Sigmoid colon (tissue), 4 donors: ENCODE data around the gene SMARCC1.

Experiments used
- CTCF ChIP-seq, 4 experiments: fragments of 450-650 bp in 3 of 4; fragments of 200-600 bp in 1 of 4; IDR thresholded peaks; one replicate each; pipeline ENCODE4 v1.5.1; 2016 to 2019; ENCODE audit warnings: antibody characterized with exemption in 4 of 4, mild to moderate bottlenecking in 3 of 4, moderate library complexity in 2 of 4
- EP300 ChIP-seq, 4 donors: sonication (generic); formaldehyde crosslinking; IDR thresholded peaks; one replicate each; pipeline ENCODE4 v1.6.1; 2017; ENCODE audit warnings: antibody characterized with exemption in 4 of 4
- POLR2A ChIP-seq, 2 donors: fragments of 450-650 bp; IDR thresholded peaks; one replicate each; pipeline ENCODE4 v1.6.1; 2016; ENCODE audit warnings: antibody characterized with exemption in 2 of 2, mild to moderate bottlenecking in 2 of 2, moderate library complexity in 2 of 2
- POLR2AphosphoS5 ChIP-seq, 4 donors: sonication (generic); formaldehyde crosslinking; IDR thresholded peaks; one replicate each; pipeline ENCODE4 v1.6.1; 2017; ENCODE audit warnings: antibody characterized with exemption in 4 of 4

DNA sequence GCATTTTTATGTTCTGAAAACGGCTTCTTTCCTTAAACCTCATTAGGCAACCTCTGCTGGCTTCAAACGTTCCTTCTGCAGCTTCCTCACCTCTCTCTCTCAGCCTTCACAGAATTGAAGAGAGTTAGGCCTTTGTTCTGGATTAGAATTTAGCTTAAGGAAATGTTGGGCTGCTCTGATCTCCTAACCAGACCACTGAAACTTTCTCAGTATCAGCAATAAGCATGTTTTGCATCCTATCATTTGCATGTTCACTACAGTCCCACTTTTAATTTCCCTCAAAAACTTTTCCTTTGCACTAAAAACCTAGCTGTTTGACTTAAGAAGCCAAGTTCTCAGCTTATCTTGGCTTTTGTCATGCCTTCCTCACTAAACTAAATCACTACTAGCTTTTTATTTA is 49.5 kb downstream of the SMARCC1 start:
- TF ChIP-seq CTCF (IDR thresholded peaks at IDR 0.05): no peak
- TF ChIP-seq POLR2A (IDR thresholded peaks at IDR 0.05): no peak
- no peak for TF ChIP-seq EP300 (IDR thresholded peaks at IDR 0.05)
- TF ChIP-seq POLR2AphosphoS5 (IDR thresholded peaks at IDR 0.05): no peak
